ENCODE results near the gene SH3BP5L. TPM values are rescaled to one million over a fixed set of nuclear protein-coding genes. Genes with fewer than 3 reads are reported as not detected.

SH3BP5L gene
- total RNA-seq, 2 donors from 2014 or later = 13.7 to 14.8 TPM

DNA sequence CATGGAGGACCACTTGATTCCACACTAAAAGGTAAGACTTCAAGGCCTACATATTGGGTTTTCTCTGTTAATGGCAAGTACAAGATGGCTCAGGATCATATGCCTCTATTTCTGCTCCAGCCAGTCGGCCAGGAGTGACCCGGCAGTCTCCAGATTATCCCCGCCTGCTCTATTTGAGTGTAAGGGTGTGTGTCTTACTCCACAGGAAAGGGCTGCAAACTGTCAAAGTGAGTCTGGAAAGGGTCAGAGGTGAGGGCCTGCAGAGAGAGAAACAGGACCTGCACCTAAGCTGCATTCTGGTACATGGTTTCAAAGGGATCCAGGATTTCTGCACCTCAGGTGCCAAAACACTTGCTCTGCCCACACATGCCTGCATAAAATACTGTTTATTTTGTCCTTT lies 23.9 kb upstream of the SH3BP5L start:
- H3K27me3 ChIP-seq = no peaks in the 10 kb centered on the region
- H3K9me3 ChIP-seq = no peaks in the 10 kb centered on the region
- no peak for ATAC-seq
- intact Hi-C loops (cut with DNase I) = no loop called here
- TF ChIP-seq POLR2A (IDR thresholded peaks at IDR 0.05) = no peak
- TF ChIP-seq, protein P1, sequence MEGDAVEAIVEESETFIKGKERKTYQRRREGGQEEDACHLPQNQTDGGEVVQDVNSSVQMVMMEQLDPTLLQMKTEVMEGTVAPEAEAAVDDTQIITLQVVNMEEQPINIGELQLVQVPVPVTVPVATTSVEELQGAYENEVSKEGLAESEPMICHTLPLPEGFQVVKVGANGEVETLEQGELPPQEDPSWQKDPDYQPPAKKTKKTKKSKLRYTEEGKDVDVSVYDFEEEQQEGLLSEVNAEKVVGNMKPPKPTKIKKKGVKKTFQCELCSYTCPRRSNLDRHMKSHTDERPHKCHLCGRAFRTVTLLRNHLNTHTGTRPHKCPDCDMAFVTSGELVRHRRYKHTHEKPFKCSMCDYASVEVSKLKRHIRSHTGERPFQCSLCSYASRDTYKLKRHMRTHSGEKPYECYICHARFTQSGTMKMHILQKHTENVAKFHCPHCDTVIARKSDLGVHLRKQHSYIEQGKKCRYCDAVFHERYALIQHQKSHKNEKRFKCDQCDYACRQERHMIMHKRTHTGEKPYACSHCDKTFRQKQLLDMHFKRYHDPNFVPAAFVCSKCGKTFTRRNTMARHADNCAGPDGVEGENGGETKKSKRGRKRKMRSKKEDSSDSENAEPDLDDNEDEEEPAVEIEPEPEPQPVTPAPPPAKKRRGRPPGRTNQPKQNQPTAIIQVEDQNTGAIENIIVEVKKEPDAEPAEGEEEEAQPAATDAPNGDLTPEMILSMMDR (IDR thresholded peaks at IDR 0.05) = no peak
- H3K4me1 ChIP-seq = no peaks in the 10 kb centered on the region
- H3K27ac ChIP-seq = no peak overlapping the region
- H3K4me3 ChIP-seq = no peak overlapping the region
- peaks cover 14 to 17% of the 10 kb centered on the region in 2 donors for H3K36me3 ChIP-seq (replicated peaks in 1 of 2; ENCODE audit: insufficient read depth in 1 of 2, low read depth in 2 of 2)
- DNase-seq = no peak
- 88% methylated on average over 3 of the region's 3 CpGs for WGBS, 2 donors

DNA sequence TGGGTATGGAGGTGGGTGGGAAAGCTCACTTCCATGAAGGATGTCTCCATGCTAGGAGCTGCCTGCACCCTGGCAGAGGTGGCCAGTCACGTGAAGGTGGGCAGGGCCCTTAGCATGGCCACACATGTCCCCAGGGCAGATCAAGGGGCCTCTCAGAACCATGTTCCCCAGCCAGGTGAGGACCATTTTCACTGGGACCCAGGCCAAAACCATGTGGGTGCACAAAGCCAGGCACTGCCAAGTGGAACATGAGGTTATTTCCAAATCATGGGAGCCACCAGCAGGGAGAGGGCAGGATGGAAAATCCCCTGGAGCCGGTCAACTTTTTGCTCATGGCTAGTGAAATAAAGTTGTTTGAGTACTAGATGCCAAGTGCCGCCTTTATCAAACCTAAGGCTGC lies 23.4 kb upstream of the SH3BP5L start:
- Histone ChIP-seq H3K4me3 (no peak overlapping the region), H3K27me3 (no peaks in the 10 kb centered on the region), H3K9me3 (no peaks in the 10 kb centered on the region), H3K27ac (no peak overlapping the region), H3K36me3 (replicated peaks in 1 of 2; ENCODE audit: insufficient read depth in 1 of 2, low read depth in 2 of 2) (peaks cover 14 to 17% of the 10 kb centered on the region in 2 donors), H3K4me1 (no peaks in the 10 kb centered on the region)
- ATAC-seq (no peak), DNase-seq (no peak)
- TF ChIP-seq, protein P1 (IDR thresholded peaks at IDR 0.05) = no peak
- TF ChIP-seq POLR2A (IDR thresholded peaks at IDR 0.05) = no peak
- intact Hi-C loops (cut with DNase I) = no loop called here
- WGBS, 2 donors = 60 to 65% methylated on average over 3 of the region's 3 CpGs

DNA sequence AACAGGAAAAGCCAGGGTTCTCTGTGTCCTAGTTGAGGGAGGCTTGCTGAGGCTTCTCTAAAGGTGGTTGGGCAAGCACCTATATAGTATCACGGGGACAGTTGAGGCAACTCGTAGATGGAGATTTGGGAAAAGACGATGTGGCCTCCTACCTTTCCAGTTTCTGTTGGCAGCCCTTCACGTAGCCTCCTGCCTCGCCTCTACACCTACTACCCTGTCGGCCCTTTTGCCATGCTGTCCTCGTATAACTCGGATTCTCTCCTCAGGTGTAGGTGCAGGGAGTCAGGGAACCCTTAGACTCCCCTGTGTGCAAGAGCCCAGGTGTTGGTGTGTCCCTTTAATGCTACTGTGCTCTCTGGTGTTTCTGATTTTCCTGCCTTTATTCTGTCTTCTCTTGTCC lies 22.9 kb upstream of the SH3BP5L start:
- no peaks in the 10 kb centered on the region for H3K4me1 ChIP-seq
- 89 to 91% methylated on average over 8 of the region's 8 CpGs for WGBS, 2 donors
- no peaks in the 10 kb centered on the region for H3K27me3 ChIP-seq
- DNase-seq (no peak), ATAC-seq (no peak)
- TF ChIP-seq, protein P1 (IDR thresholded peaks at IDR 0.05) = no peak
- no peak for TF ChIP-seq POLR2A (IDR thresholded peaks at IDR 0.05)
- peaks cover 14 to 15% of the 10 kb centered on the region in 2 donors for H3K36me3 ChIP-seq (replicated peaks in 1 of 2; ENCODE audit: insufficient read depth in 1 of 2, low read depth in 2 of 2)
- H3K27ac ChIP-seq = no peak overlapping the region
- H3K4me3 ChIP-seq = no peak overlapping the region
- no peaks in the 10 kb centered on the region for H3K9me3 ChIP-seq
- intact Hi-C loops (cut with DNase I) = no loop called here

DNA sequence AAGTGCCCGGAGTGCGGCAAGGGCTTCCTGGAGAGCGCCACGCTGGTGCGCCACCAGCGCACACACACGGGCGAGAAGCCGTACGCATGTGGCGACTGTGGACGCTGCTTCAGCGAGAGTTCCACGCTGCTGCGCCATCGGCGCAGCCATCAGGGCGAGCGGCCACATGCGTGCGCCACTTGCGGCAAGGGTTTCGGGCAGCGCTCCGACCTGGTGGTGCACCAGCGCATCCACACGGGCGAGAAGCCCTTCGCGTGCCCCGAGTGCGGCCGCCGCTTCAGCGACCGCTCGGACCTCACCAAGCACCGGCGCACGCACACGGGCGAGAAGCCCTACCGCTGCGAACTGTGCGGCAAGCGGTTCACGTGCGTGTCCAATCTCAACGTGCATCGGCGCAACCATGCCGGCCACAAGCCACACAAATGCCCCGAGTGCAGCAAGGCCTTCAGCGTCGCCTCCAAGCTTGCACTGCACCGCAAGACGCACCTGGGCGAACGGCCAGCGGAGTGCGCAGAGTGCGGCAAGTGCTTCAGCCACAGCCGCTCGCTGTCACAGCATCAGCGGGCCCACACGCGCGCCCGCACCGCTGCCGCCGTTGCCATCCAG lies 22.3 kb upstream of the SH3BP5L start:
- TF ChIP-seq, protein P1 (IDR thresholded peaks at IDR 0.05) = no peak
- no peak for TF ChIP-seq POLR2A (IDR thresholded peaks at IDR 0.05)
- H3K27ac ChIP-seq = no peak overlapping the region
- 95 to 99% methylated on average over 18 to 71 of the region's 72 CpGs for WGBS, 2 donors
- H3K9me3 ChIP-seq = no peaks in the 10 kb centered on the region
- H3K36me3 ChIP-seq (replicated peaks in 1 of 2; ENCODE audit: insufficient read depth in 1 of 2, low read depth in 2 of 2) = peaks cover 14 to 15% of the 10 kb centered on the region in 2 donors
- peaks cover 3% of the 10 kb centered on the region for H3K4me1 ChIP-seq
- ATAC-seq = no peak
- no peaks in the 10 kb centered on the region for H3K27me3 ChIP-seq
- intact Hi-C loops (cut with DNase I) = no loop called here
- no peak overlapping the region for H3K4me3 ChIP-seq
- DNase-seq = no peak
